GM18870 (cell line): Measurements from ENCODE around the gene CREB3L2.
A peak's percentile ranks its signal among the peaks of the same experiment; 100 is the strongest.
"Not testable (repeated sequence)": the region's sequence is repeated elsewhere in the genome, so short reads cannot be mapped to it uniquely, and the experiment has no call there.

Source experiments
- ATAC-seq: cut with Tn5 transposase; IDR thresholded peaks from one replicate; pipeline ENCODE4 v1.9.1; 2021; ENCODE audit warnings: moderate library complexity; ENCODE audit not compliant: unreplicated experiment

Gene CREB3L2

GRCh38 chr7:138014201-138014600 is 12.3 kb upstream of the CREB3L2 start:
- ATAC-seq = not testable (repeated sequence)

- no peak for ATAC-seq
Observed at GRCh38 chr7:138009350-138009653, 7.4 kb upstream of the CREB3L2 start.

DNA sequence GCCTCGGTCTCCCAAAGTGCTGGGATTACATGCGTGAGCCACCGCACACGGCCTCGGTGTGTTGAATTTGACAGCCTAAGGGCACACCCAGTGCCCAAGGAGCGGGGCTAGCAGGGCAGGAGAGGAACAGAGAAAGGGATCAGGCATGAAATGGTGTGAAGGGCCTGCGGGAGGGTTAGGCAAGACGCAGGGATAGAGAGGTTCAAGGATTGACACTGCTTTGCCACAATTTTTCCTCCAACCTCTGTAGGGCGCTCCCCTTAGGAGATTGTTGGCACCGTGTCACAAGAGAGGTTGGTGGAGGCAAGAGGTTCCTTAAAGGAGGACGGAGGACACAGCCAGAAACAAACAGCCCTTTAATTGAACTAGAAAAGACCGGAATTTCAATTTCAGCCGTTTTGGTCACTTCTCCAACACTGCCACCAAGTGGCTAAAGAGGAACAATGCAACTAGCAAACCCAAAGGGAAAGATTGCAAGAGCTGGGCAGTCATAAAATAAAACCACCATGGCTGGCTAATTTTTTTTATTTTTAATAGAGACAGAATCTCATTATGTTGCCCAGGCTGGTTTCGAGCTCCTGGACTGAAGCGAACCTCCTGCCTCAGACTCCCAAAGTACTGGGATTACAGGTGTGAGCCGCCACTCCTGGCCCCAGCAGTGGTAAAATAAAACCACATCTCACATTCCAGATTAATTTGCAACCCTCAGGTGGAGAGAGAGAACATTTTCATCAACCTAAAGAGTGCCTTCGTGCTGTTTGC is 6.9 kb upstream of the CREB3L2 start:
- no peak for ATAC-seq

GRCh38 chr7:138008019-138008587 is 6.2 kb upstream of the CREB3L2 start:
- no peak for ATAC-seq

DNA sequence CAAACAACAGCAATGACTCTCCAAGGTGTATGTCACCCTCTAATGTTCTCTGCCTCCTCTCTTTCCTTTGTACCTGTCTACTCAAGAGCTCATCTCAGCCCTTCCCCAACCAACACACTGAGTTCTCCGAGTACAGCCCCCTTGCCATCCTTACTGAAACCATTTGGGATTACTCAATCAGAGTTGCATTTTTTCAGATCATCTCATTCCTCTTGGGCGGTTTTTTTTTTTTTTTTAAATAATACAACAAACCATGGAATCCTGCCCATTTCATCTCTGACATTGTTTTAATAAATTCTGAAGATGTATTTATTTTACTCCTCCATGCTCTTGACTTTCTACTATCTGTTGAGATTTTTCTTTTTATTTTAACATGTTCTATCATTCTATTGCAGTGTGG is 4.2 kb upstream of the CREB3L2 start:
- ATAC-seq = no peak

- no peak for ATAC-seq
Observed at GRCh38 chr7:138004936-138005335, 3.0 kb upstream of the CREB3L2 start.

- ATAC-seq = no peak
Observed at GRCh38 chr7:138004046-138004445, 2.2 kb upstream of the CREB3L2 start.

DNA sequence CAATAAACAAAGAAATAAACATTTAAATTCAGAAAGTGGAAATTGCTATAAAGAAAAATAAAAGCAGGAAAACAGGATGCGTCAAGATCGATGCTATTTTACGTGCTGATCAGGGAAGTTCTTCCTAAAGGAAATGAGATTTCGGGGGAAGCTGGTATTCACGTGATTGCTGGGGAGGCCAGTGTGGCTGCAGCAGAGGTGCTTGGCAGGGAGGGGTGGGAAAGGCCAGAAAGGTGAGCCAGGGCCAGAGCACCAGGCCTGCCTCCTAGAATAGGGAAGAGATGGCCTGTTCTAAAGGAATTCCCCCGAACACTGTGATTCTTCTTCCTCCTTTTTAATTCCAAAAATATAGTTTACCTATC is 923 bp upstream of the CREB3L2 start:
- ATAC-seq = no peak

- ATAC-seq = peak; percentile 93
Observed at GRCh38 chr7:138002096-138002827, 376 bp upstream of the CREB3L2 start.

GRCh38 chr7:138000081-138000701 is 1.7 kb downstream of the CREB3L2 start:
- ATAC-seq = no peak

DNA sequence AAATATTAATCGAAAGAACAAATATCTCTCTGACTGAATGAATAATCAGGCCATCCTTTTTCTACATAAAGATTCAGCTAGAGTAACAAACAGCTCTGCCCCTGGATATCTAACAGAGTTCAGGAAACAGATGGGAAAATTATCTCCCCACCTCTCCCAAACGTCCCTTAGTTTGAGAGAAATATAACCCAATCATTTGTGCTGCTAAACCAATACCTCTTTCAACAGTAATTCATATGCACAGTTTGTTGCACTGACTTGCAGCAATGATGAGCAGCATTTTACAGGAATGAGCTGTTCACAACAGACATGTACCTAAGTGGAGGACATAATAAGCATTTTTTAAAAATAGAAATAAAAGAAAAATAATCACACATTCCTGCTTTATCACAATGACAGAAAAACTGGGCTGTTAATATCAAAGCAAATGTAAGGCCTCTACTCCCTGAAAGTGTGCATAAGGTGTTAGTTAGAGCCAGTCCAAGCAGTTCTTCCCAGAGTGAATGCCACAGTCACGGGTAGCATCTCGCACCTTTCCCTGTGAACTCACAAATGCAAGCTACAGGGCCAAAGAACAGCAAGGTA is 2.3 kb downstream of the CREB3L2 start:
- ATAC-seq = no peak

- ATAC-seq = no peak
Observed at GRCh38 chr7:137998250-137998649, 3.6 kb downstream of the CREB3L2 start.

GRCh38 chr7:137996871-137997270 is 5.0 kb downstream of the CREB3L2 start:
- no peak for ATAC-seq

DNA sequence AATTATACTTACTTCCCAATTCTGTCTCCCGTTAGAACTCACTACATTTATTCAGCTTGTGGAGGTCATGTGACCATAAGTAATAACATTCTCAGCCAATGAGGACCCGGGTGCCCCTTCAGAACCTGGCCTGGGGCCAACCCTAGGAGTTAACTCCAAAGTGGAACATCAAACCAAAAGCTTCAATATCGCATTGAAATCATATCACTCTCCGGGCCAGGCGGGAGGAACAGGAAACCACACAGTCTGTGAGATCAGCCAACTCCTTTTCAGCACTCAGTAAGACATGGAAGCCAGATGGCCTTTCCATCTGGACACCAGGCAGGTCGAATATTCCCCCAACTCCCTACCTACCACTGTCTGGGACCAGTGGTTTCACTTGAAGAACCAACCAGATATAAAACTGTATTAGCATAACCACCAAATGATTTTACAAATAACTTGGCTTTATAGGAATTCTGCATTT is 5.5 kb downstream of the CREB3L2 start:
- no peak for ATAC-seq

- ATAC-seq = no peak
Observed at GRCh38 chr7:137994216-137994615, 7.7 kb downstream of the CREB3L2 start.

DNA sequence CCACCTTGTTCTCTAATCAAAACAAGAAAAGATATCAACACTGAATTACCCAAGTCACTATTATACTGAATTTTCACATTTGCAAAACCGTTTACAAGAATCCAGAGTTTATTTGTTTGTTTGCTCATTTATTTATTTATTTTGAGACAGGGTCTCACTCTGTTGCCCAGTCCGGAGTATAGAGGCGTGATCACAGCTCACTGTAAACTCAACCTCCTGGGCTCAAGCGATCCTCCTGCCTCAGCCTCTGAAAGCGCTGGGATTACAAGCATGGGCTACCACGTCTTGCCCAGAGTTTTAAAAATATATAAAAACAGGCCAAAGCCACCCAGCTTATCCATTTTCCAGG is 8.5 kb downstream of the CREB3L2 start:
- no peak for ATAC-seq

DNA sequence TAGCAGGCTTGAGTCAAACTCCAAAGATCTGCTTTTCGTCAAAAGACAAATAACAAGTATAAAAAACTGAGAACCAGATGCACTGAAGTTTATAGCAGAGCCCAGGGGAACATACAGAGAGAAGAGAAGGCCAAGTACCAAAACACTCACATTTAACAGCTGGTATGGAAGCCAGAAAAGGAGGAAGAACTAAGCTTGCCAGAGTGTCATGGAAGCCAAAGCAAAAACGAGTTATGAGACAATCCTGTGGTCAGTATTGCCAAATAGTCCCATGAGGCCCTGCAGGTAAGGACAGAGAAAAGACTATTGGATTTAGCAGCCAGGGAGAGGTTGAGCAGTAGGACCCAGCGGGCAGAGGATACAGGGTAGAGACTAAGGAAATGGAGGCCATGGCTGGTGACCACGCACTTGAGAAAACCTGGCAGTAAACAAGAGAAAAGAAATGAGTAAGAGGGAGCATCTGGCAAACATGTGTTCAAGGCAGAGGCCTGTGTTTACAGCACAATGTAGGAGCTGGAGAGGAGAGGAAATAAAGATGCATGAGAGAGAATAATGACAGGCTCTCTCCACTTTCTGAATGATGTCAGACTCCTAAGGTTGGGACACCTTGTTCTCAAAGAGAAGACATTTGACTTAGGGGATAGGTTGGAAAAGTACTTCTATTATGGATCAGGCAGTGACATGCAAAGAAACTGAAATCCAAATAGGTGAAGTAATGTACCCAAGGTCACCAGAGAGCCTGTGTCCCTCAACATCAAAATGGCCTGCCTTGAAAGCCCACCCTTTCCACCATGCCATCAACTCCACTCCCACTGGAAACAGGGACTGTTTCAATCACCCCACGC is 9.1 kb downstream of the CREB3L2 start:
- ATAC-seq = peak; percentile 81

DNA sequence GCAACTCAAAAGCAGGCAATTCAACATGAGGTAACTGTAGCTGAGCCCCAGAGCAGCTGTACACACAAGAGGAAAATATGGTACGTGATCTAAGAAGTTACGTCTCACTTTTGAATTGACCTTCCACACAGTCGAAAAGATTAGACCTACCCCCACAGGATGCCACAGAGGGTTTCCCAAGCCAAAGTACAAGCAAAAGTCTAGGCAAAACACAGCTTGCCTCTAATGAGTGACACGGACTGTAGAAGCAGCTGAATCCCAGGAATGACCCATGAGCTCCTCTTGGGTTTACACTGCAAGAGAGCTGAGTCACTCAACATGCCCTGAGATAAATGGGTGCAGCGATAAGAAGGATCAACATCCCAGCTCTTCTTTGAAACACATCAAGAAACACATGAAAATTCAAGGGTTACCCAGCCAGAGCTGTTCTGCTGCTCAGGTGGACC is 9.8 kb downstream of the CREB3L2 start:
- no peak for ATAC-seq

DNA sequence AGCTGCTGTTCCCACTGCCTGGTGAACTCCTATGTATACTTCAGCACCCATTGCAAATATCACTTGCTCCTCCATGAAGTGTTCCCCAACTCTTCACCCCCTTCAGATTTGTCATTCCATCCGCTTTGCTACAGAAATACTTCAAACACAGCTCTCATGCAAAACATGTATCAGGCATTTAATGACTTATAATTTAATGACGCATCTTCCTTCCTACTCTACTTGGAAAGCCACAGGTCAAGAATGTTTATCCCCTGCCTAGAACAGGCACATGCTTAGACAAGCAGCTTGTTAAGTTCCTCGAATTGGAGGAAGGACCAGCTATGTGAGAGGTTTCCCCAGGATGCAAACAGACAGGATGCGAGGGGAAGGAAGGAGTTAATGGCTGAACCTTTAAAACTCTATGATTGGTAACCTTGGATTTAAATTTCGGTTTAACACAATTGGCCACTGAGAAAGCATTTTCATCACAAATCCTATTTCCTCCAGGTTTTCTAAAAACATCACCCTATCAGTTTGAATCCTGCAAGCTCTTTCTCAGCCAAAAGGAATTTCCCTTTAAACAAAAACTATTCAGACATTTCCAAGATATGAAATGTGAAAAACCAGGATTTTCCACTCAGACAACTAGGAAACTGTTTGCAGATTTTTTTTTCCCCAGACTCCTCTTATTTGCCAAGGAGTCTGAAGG is 11.5 kb downstream of the CREB3L2 start:
- ATAC-seq = no peak

DNA sequence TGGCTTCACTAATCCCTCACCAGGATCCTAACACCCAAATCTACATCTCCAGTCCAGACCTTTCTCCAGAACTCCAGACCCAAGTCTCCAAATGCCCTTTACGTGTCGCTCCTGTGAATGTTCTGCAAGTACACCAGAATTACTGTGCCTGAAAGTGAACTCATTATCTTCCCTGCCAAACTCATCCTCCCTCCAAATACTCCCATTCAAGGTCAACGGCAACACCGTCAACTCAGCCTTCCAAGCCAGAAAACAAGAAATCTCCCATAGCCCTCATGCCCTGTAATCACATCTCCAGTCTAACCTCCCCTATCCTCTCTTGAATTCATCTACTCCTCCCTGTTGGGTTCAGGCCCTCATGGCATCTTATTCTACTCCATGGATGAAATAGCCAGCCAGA is 12.3 kb downstream of the CREB3L2 start:
- ATAC-seq = no peak
